GM10248 (cell line): ENCODE results near the gene IGF1.

ENCODE experiments used
- CTCF ChIA-PET: fragments of 300-600 bp; sonication (Branson Sonifier 250); formaldehyde crosslinking; extraction: SDS; loops from one replicate; lab custom pipeline; 2021; ENCODE audit warnings: antibody characterized with exemption; lab: Yijun Ruan, JAX
- POLR2A ChIA-PET: fragments of 350-650 bp; sonication (Branson Sonifier 250); formaldehyde crosslinking; extraction: SDS; loops from one replicate; lab custom pipeline; 2020; ENCODE audit warnings: antibody characterized with exemption; lab: Yijun Ruan, JAX
- DNase-seq: peaks from one replicate; pipeline ENCODE4 v3.0.0; 2012; ENCODE audit errors: extremely low spot score
- CTCF ChIP-seq: IDR thresholded peaks from 2 replicates; pipeline ENCODE4 v1.5.1; 2012; ENCODE audit warnings: mild to moderate bottlenecking, low read depth; ENCODE audit errors: extremely low read depth, missing control alignments, control extremely low read depth

IGF1 gene

GRCh38 chr12:102433304-102433703 lies 47.1 kb downstream of the IGF1 start:
- POLR2A ChIA-PET, result no interaction called here
- no peak for TF ChIP-seq CTCF
- CTCF ChIA-PET, result no interaction called here
- no peak for DNase-seq

- no peak for DNase-seq
- TF ChIP-seq CTCF, result no peak
- ChIA-PET POLR2A (no interaction called here), CTCF (interaction anchor here (1.4 to 1.8 kb wide), 2 partner anchors 9 kb away, joined by 4 to 5 read pairs; no protein-coding TSS in a partner anchor)
Observed at GRCh38 chr12:102430661-102431060, 49.7 kb downstream of the IGF1 start.

- CTCF ChIA-PET, result interaction anchor here (0.7 to 1.0 kb wide), 2 partner anchors 15 to 17 kb away, joined by 3 read pairs; no protein-coding TSS in a partner anchor
Observed at GRCh38 chr12:102429211-102430154, 50.9 kb downstream of the IGF1 start.

GRCh38 chr12:102427543-102427941 lies 52.8 kb downstream of the IGF1 start:
- CTCF ChIA-PET, result interaction anchor here (2.2 kb wide), 1 partner anchor 9 kb away, joined by 8 read pairs; no protein-coding TSS in a partner anchor
- POLR2A ChIA-PET, result no interaction called here
- TF ChIP-seq CTCF, result no peak
- no peak for DNase-seq

More at GRCh38 chr12:102429211-102430154, 50.9 kb downstream of the IGF1 start:
- no peak for TF ChIP-seq CTCF
- POLR2A ChIA-PET, result no interaction called here
- no peak for DNase-seq

GRCh38 chr12:102426599-102427542 lies 53.5 kb downstream of the IGF1 start:
- ChIA-PET POLR2A (no interaction called here), CTCF (interaction anchor here (2.2 kb wide), 1 partner anchor 9 kb away, joined by 8 read pairs; no protein-coding TSS in a partner anchor)
- no peak for DNase-seq
- no peak for TF ChIP-seq CTCF
